T-cell (primary cell): ENCODE results near the gene COPS7A. TPM values are rescaled to one million over a fixed set of nuclear protein-coding genes. Genes with fewer than 3 reads are reported as not detected.
A peak's percentile ranks its signal among the peaks of the same experiment; 100 is the strongest.

Experiments used
- ATAC-seq, 4 experiments: fragments of 200-7000 bp in 3 of 4; fragments of 150-1000 bp in 1 of 4; cut with Tn5 transposase; replicated peaks in 1 of 4; 1 replicate in 3 of 4; 2 replicates in 1 of 4; pipeline ENCODE4 v1.10.0; 2021; ENCODE audit warnings: moderate library complexity in 3 of 4, mild to moderate bottlenecking in 2 of 4, moderate number of reproducible peaks in 1 of 4
- CTCF ChIA-PET, 2 donors: fragments of 300-600 bp; sonication (Branson Sonifier 250); formaldehyde crosslinking; loops; one replicate each; lab custom pipeline; 2022; ENCODE audit warnings: antibody characterized with exemption in 2 of 2; lab: Charles Lee
- POLR2A ChIA-PET, 2 donors: fragments of 300-600 bp; sonication (Branson Sonifier 250); formaldehyde crosslinking; loops; one replicate each; lab custom pipeline; 2022; ENCODE audit warnings: antibody characterized with exemption in 2 of 2; lab: Charles Lee
- DNase-seq, 35 experiments: peaks; one replicate each; pipeline versions ENCODE4 v3.0.0 to v3.0.0-alpha.2; 2013 to 2023
- H3K27ac ChIP-seq: one replicate; pipeline ENCODE4 v1.5.1; 2013; ENCODE audit warnings: low read length
- H3K27me3 ChIP-seq, 2 experiments: replicated peaks in 1 of 2; 1 replicate in 1 of 2; 2 replicates in 1 of 2; pipeline versions ENCODE4 v1.6.1 to v1.7.0; 2013; ENCODE audit warnings: low read length in 1 of 2, mixed read lengths in 1 of 2; ENCODE audit not compliant: control insufficient read depth in 2 of 2, insufficient read depth in 2 of 2; ENCODE audit errors: extremely low read depth in 1 of 2
- H3K36me3 ChIP-seq, 2 donors: 1 replicate in 1 of 2; 2 replicates in 1 of 2; pipeline versions ENCODE4 v1.6.1 to v1.7.0; 2013; ENCODE audit warnings: low read length in 1 of 2; ENCODE audit not compliant: control insufficient read depth in 2 of 2, insufficient read depth in 1 of 2; ENCODE audit errors: extremely low read depth in 1 of 2
- H3K4me1 ChIP-seq, 2 experiments: 1 replicate in 1 of 2; 2 replicates in 1 of 2; pipeline versions ENCODE4 v1.6.1 to v1.7.0; 2013; ENCODE audit warnings: low read length in 2 of 2, mixed read lengths in 1 of 2; ENCODE audit not compliant: insufficient read depth in 2 of 2, control insufficient read depth in 1 of 2; ENCODE audit errors: extremely low read depth in 1 of 2
- H3K4me3 ChIP-seq, 2 donors: 1 replicate in 1 of 2; 2 replicates in 1 of 2; pipeline versions ENCODE4 v1.5.1 to v1.7.0; 2013; ENCODE audit warnings: mild to moderate bottlenecking in 2 of 2, low read length in 1 of 2, moderate library complexity in 1 of 2; ENCODE audit not compliant: control insufficient read depth in 1 of 2; ENCODE audit errors: extremely low read depth in 1 of 2
- H3K9me3 ChIP-seq: 2 replicates; pipeline ENCODE4 v1.7.0; 2013
- H3K27ac Mint-ChIP-seq, 2 donors: one replicate each; pipeline ENCODE4 v1.8.0; 2020 to 2021; ENCODE audit warnings: mild to moderate bottlenecking in 2 of 2, mixed read lengths in 2 of 2
- H3K27me3 Mint-ChIP-seq, 2 donors: one replicate each; pipeline ENCODE4 v1.8.0; 2021 to 2022; ENCODE audit warnings: mixed read lengths in 2 of 2
- H3K36me3 Mint-ChIP-seq: one replicate; pipeline ENCODE4 v1.8.0; 2021; ENCODE audit warnings: mixed read lengths
- H3K4me1 Mint-ChIP-seq, 3 donors: one replicate each; pipeline ENCODE4 v1.8.0; 2020 to 2022; ENCODE audit warnings: mixed read lengths in 3 of 3, mild to moderate bottlenecking in 1 of 3
- H3K4me3 Mint-ChIP-seq, 3 donors: one replicate each; pipeline ENCODE4 v1.8.0; 2020 to 2022; ENCODE audit warnings: mild to moderate bottlenecking in 3 of 3, mixed read lengths in 3 of 3, moderate library complexity in 3 of 3
- H3K9me3 Mint-ChIP-seq, 3 donors: one replicate each; pipeline ENCODE4 v1.8.0; 2020 to 2022; ENCODE audit warnings: mixed read lengths in 3 of 3
- WGBS: methylation state at CpG from one replicate; pipeline ENCODE4 v1.1.5; 2013; ENCODE audit warnings: missing lambda C conversion rate; ENCODE audit not compliant: insufficient coverage; 5-methylcytosine and 5-hydroxymethylcytosine counted together
- total RNA-seq, 35 experiments: library from RNA in 6 of 35; stranded (reverse) in 6 of 35; fragments of 120-200 nt in 1 of 35; gene quantifications; one replicate each; pipeline versions ENCODE4 v1.2.1 to v1.2.4 and lab custom pipeline; 2013 to 2026

Gene COPS7A
- total RNA-seq, 5 donors from 2014 or later (not counting 1 experiment from before 2014, with no cell fraction given), result 18.5 to 33.1 (median 31.8) TPM

GRCh38 chr12:6754411-6754810, 30.6 kb downstream of the COPS7A start:
- peaks cover 3% of the 10 kb centered on the region for H3K36me3 Mint-ChIP-seq
- ChIA-PET CTCF (interaction anchor here (0.5 to 3.7 kb wide), 21 partner anchors 8 to 97 kb away, joined by 3 to 34 read pairs (median 6); partner anchors contain the start of genes CDCA3 (in 2 of the 2), PTMS (in 2 of the 2), COPS7A (in 1 of the 2) and USP5 (in 1 of the 2)), POLR2A (no interaction called here)
- Histone ChIP-seq H3K4me1 (peaks cover 4 to 23% of the 10 kb centered on the region in 2 experiments), H3K4me3 (no peak overlapping the region), H3K27ac (no peak overlapping the region), H3K27me3 (peaks cover 0 to 6% of the 10 kb centered on the region in 2 experiments), H3K9me3 (no peaks in the 10 kb centered on the region), H3K36me3 (peaks cover 8 to 23% of the 10 kb centered on the region in 2 donors)
- DNase-seq (no peak), ATAC-seq (no peak)
- WGBS, result 100% methylated on average over 2 of the region's 2 CpGs
- no peaks in the 10 kb centered on the region for H3K9me3 Mint-ChIP-seq
- no peak overlapping the region for H3K27ac Mint-ChIP-seq
- peaks cover 14 to 32% (median 24%) of the 10 kb centered on the region in 3 donors for H3K4me1 Mint-ChIP-seq
- H3K27me3 Mint-ChIP-seq, result no peaks in the 10 kb centered on the region
- H3K4me3 Mint-ChIP-seq, result peak overlapping the region in 1 of 3 donors; percentile 34

GRCh38 chr12:6757028-6757690, 33.3 kb downstream of the COPS7A start:
- H3K4me1 Mint-ChIP-seq, result peaks cover 5 to 18% (median 14%) of the 10 kb centered on the region in 3 donors
- ChIA-PET POLR2A (no interaction called here), CTCF (interaction anchor here in 1 of 2 donors (2.1 kb wide), 1 partner anchor 17 kb away, joined by 5 read pairs; no protein-coding TSS in a partner anchor)
- H3K27me3 Mint-ChIP-seq, result peaks cover 0 to 8% of the 10 kb centered on the region in 2 donors
- Histone ChIP-seq H3K27ac (no peak overlapping the region), H3K9me3 (no peaks in the 10 kb centered on the region), H3K4me3 (no peak overlapping the region), H3K4me1 (peaks cover 2 to 15% of the 10 kb centered on the region in 2 experiments), H3K36me3 (no peaks in the 10 kb centered on the region), H3K27me3 (peaks cover 0 to 10% of the 10 kb centered on the region in 2 experiments)
- H3K4me3 Mint-ChIP-seq, result no peak overlapping the region
- 97% methylated on average over 7 of the region's 8 CpGs for WGBS
- no peak for ATAC-seq
- DNase-seq, result no peak
- H3K27ac Mint-ChIP-seq, result no peak overlapping the region
- H3K36me3 Mint-ChIP-seq, result no peaks in the 10 kb centered on the region
- H3K9me3 Mint-ChIP-seq, result no peaks in the 10 kb centered on the region

GRCh38 chr12:6758506-6759095, 34.8 kb downstream of the COPS7A start:
- Mint-ChIP-seq H3K9me3 (no peaks in the 10 kb centered on the region), H3K4me3 (no peak overlapping the region), H3K36me3 (no peaks in the 10 kb centered on the region), H3K27me3 (peaks cover 0 to 8% of the 10 kb centered on the region in 2 donors), H3K4me1 (peaks cover 2 to 12% (median 10%) of the 10 kb centered on the region in 3 donors), H3K27ac (no peak overlapping the region)
- Histone ChIP-seq H3K4me3 (no peak overlapping the region), H3K36me3 (no peaks in the 10 kb centered on the region), H3K27ac (no peak overlapping the region), H3K4me1 (peaks cover 0 to 5% of the 10 kb centered on the region in 2 experiments), H3K27me3 (peaks cover 0 to 10% of the 10 kb centered on the region in 2 experiments), H3K9me3 (no peaks in the 10 kb centered on the region)
- 79% methylated on average over 9 of the region's 9 CpGs for WGBS
- DNase-seq (no peak), ATAC-seq (no peak)
- POLR2A ChIA-PET, result no interaction called here
- CTCF ChIA-PET, result interaction anchor here in 1 of 2 donors (2.1 kb wide), 1 partner anchor 16 kb away, joined by 5 read pairs; no protein-coding TSS in a partner anchor

DNA sequence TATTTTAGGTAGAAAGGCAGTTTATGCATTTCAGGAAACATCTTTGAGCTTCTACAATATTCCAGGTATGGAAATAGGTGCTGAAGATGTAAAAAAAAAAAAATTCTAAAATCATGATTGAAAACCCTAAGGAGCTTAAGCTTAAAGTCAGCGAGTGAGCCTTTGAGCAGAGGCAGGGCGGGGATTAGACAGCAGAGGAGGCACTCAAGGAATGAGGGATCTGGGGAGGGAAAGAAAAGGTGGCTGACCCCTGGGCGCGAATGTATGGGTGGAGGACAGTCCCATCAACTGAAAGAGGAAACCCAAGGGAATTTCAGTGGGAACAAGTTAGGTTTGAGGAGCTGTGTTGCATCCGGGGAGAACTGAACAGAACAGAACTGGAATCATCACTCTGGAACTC, 35.9 kb downstream of the COPS7A start:
- H3K36me3 ChIP-seq, result no peaks in the 10 kb centered on the region
- H3K27ac ChIP-seq, result no peak overlapping the region
- H3K36me3 Mint-ChIP-seq, result no peaks in the 10 kb centered on the region
- H3K9me3 Mint-ChIP-seq, result no peaks in the 10 kb centered on the region
- H3K9me3 ChIP-seq, result no peaks in the 10 kb centered on the region
- no peak overlapping the region for H3K27ac Mint-ChIP-seq
- H3K27me3 ChIP-seq, result peaks cover 0 to 20% of the 10 kb centered on the region in 2 experiments
- peaks cover 7 to 10% of the 10 kb centered on the region in 2 donors for H3K27me3 Mint-ChIP-seq
- H3K4me3 Mint-ChIP-seq, result no peak overlapping the region
- ChIA-PET POLR2A (no interaction called here), CTCF (interaction anchor here (0.6 to 1.1 kb wide), 3 partner anchors 53 to 64 kb away, joined by 3 to 5 read pairs (median 4); no protein-coding TSS in a partner anchor)
- peaks cover 7 to 17% (median 14%) of the 10 kb centered on the region in 3 donors for H3K4me1 Mint-ChIP-seq
- no peak overlapping the region for H3K4me3 ChIP-seq
- peaks cover 0 to 10% of the 10 kb centered on the region in 2 experiments for H3K4me1 ChIP-seq
- 93% methylated on average over 5 of the region's 5 CpGs for WGBS
- DNase-seq, result no peak
- ATAC-seq, result no peak

DNA sequence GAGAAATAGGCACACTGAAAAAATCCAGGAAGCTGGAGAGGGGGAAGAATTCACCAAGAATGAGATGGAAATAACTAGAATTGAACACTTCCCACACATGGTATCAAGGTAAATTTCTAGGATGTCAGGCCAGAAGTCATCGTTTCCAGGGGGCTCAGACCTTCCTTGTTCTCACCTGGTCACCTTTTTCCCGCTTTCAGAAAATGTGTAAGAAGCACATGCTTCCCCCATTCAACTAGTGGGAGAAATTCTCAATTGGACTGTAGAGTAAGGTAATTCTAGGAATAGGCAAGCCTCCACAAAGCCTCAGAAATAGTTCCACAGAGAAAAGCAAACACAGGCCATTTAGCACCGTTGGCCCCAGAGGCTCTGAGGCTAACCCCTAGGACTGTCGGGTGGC, 39.5 kb downstream of the COPS7A start:
- H3K4me3 Mint-ChIP-seq, result no peak overlapping the region
- H3K36me3 Mint-ChIP-seq, result no peaks in the 10 kb centered on the region
- POLR2A ChIA-PET, result interaction anchor here in 1 of 2 donors (0.6 kb wide), 1 partner anchor 33 kb away, joined by 3 read pairs; no protein-coding TSS in a partner anchor
- peaks cover 25 to 42% (median 41%) of the 10 kb centered on the region in 3 donors for H3K4me1 Mint-ChIP-seq
- no peaks in the 10 kb centered on the region for H3K36me3 ChIP-seq
- H3K4me3 ChIP-seq, result no peak overlapping the region
- H3K27me3 ChIP-seq, result peaks cover 0 to 42% of the 10 kb centered on the region in 2 experiments
- no CpG with 5 or more reads among the region's 4 CpGs for WGBS
- H3K27ac ChIP-seq, result no peak overlapping the region
- peaks cover 30 to 32% of the 10 kb centered on the region in 2 donors for H3K27me3 Mint-ChIP-seq
- no peaks in the 10 kb centered on the region for H3K9me3 Mint-ChIP-seq
- no peak for DNase-seq
- H3K4me1 ChIP-seq, result peaks cover 9 to 39% of the 10 kb centered on the region in 2 experiments
- no peaks in the 10 kb centered on the region for H3K9me3 ChIP-seq
- no peak overlapping the region for H3K27ac Mint-ChIP-seq
- CTCF ChIA-PET, result no interaction called here
- ATAC-seq, result no peak
